Stimulated activated CD4-positive, alpha-beta T cell treated with anti-CD3 and anti-CD28 coated beads, Interleukin-12 subunit alpha, Interleukin-12 subunit beta, amount 100 ng/mL, for 24 hours (primary cell): ENCODE results near the gene MARS1.
"Not testable (repeated sequence)": the region's sequence is repeated elsewhere in the genome, so short reads cannot be mapped to it uniquely, and the experiment has no call there.

Experiments used
- DNase-seq, 2 experiments: peaks; one replicate each; pipeline ENCODE4 v3.0.0-alpha.2; 2020; ENCODE audit warnings: low read depth in 2 of 2

Gene MARS1

GRCh38 chr12:57487597-57488401 lies at the start of gene MARS1:
Gene MARS1, plus strand, starts transcription at chr12:57488068. Its CDS starts 23 bp downstream, at chr12:57488091.
- DNase-seq = peak; percentile 84 to 85

GRCh38 chr12:57438400-57438799 lies 49.5 kb upstream of the MARS1 start:
- DNase-seq = no peak

DNA sequence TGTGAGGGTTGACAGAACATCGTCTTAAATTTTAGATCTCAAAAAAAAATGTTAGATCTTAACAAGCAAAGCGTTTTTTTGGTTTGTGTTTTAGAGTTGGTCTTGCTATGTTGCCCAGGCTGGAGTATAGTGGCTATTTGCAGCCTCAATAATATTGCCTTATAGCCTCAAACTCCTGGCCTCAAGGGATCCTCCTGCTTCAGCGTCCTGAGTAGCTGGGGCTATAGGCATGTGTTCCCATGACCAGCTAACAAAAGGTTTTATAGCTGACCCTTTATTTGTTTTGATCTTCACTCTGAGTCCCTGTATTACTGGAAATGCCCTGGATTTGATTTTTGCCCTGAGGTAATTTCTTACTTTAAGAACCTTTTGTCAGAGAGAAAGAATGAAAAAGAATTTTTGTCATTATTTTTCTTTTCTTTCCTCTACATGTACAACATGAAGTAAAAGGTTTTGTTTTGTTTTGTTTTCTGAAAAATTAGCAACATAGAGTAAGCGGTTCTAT lies 48.1 kb upstream of the MARS1 start:
- DNase-seq = no peak

- DNase-seq = not testable (repeated sequence)
Observed at GRCh38 chr12:57441393-57441792, 46.5 kb upstream of the MARS1 start.

DNA sequence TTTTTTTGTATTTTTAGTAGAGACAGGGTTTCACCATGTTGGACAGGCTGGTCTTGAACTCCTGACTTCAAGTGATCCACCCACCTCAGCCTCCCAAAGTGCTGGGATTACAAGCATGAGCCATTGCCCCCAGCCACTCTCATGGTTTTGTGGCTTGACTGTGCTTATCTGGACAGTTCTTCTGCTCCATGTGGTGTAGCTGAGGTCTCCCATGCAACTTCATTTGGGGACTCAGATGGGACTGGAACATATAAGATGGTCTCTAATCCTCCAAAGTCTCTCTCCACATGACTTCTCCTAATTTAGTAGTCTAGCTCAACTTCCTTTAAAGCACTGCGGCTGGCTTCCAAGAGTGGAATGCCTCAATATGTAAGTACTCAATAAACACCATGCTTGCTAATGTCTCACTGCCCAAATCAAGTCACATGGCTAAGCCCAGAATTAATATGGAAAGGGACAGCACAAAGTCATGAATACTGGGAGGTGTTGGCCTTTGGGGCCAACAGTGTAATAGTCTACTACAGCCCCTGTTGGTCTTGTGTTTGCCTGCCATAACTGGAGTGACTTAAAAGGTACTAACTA lies 45.9 kb upstream of the MARS1 start:
- DNase-seq = no peak

GRCh38 chr12:57444337-57444736 lies 43.5 kb upstream of the MARS1 start:
- not testable (repeated sequence) for DNase-seq

- no peak for DNase-seq
Observed at GRCh38 chr12:57444744-57445143, 43.1 kb upstream of the MARS1 start.

DNA sequence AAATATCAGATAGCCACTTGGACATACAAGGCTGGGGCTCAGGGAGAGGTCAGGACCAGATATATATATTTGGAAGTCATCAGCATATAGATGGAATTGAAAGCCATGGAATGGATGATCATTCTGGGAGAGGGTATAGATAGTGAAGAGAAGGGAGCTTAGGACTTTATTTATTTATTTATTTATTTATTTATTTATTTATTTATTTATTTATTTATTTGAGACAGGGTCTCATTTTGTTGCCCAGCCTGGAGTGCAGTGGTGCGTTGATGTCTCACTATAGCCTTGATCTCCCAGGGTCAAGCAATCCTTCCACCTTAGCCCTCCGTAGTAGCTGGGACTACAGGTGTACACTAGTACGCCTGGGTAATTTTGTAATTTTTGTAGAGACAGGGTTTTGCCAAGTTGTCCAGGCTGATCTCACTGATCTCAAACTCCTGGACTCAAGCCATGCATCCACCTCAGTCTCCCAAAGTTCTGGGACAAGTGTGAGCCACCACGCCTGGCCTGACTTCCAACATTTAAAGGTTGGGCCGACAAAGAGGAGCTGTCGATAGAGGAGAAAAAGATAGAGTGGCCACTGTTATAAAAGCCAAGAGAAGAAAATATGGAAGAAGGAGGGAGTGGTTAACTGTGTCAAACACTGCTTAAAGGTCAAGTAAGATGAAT lies 41.4 kb upstream of the MARS1 start:
- no peak for DNase-seq

- DNase-seq = no peak
Observed at GRCh38 chr12:57448669-57449068, 39.2 kb upstream of the MARS1 start.

GRCh38 chr12:57449375-57449774 lies 38.5 kb upstream of the MARS1 start:
- no peak for DNase-seq

- DNase-seq = no peak
Observed at GRCh38 chr12:57450057-57450456, 37.8 kb upstream of the MARS1 start.

DNA sequence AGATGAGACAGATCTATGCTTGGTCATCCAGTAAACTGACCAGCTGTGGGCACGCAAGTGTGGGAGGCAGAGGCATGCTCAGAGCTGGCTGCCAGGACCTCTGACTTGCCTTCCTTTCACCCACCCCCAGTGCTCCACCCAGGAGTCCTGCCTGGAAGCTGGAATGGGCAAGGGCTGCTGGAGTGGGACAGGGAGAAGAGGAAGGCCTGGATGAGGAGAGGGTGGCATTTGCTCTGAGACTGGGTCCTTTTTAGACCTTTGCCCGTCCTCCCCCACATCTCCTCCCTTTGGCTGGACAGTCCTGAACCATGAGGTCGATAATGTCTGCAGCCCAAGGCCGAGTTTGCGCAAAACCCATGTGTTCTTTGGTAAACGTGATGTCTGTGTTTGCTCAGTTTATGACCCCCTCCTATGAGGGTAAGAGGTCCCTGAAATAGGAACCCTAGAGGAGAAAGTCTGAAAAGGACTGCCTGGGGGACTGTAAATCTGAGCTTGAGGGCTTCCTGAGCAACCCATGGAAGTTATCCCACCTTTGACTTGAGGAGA lies 36.6 kb upstream of the MARS1 start:
- no peak for DNase-seq

DNA sequence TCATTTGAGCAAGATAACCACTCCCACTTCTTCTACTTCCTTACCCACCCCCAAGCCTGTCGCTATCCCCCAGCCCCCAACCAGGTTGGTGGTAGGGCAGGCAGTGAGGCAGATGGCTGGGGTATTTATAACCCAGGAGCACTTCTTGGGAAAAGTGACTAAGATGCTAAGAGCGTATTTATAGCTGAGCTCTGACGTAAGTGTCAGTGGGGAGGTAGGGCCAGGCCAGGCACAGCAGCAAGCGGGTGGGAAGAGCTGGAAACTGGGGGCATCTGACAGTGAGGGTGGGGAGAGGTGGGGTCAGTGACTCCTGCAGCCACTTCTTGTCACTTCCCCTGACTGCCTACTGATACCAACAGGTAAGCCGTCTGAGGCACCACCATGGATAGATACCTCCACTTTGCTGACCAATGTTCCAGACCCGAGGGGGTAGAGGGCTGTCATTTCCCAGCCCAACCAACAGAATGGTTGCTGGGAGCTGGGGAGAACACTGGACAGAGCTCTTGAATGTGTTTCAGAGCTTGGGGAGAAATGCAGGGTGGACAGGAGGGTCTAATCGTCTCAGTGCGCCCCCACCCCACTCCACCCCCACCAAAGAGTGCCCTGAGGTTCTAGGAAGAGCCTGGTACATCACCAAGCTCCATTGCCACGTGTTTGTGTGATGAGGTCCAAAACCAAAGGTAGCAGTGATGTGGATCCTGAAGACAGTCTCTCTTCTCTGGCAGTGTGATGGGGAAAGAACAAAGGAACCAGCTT lies 35.5 kb upstream of the MARS1 start:
- no peak for DNase-seq

DNA sequence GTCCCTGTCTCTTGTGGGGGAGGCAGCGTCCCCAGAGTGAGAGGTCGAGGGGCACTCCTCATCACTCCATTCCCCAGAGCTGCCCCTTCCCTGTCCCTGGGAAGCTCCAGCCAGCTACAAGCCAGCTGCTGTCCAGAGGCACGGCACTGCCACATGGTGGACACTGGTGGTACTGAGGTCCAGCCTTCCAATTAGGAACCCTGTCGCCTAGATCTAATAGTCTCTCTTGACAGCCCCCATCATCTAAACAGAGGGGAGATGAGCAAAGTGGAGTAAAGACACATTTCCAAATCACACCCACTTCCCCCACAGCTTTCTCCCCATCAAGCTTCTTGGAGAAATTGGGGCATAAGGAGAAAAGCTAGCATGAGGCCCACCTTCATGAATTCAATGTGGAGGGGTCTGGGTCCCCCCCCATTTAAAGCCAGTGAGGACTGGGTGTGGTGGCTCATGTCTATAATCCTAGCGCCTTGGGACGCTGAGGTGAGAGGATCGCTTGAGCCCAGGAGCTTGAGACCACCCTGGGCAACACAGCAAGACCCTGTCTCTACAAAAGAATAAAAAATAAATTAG lies 34.8 kb upstream of the MARS1 start:
- peak in 1 of 2 experiments; percentile 54 for DNase-seq

- DNase-seq = no peak
Observed at GRCh38 chr12:57454213-57454565, 33.7 kb upstream of the MARS1 start.

GRCh38 chr12:57454566-57455373 lies 33.1 kb upstream of the MARS1 start, which contains the start of gene INHBE:
Gene INHBE, plus strand, starts transcription at chr12:57455307. Its CDS starts 230 bp downstream, at chr12:57455537.
- DNase-seq = no peak

DNA sequence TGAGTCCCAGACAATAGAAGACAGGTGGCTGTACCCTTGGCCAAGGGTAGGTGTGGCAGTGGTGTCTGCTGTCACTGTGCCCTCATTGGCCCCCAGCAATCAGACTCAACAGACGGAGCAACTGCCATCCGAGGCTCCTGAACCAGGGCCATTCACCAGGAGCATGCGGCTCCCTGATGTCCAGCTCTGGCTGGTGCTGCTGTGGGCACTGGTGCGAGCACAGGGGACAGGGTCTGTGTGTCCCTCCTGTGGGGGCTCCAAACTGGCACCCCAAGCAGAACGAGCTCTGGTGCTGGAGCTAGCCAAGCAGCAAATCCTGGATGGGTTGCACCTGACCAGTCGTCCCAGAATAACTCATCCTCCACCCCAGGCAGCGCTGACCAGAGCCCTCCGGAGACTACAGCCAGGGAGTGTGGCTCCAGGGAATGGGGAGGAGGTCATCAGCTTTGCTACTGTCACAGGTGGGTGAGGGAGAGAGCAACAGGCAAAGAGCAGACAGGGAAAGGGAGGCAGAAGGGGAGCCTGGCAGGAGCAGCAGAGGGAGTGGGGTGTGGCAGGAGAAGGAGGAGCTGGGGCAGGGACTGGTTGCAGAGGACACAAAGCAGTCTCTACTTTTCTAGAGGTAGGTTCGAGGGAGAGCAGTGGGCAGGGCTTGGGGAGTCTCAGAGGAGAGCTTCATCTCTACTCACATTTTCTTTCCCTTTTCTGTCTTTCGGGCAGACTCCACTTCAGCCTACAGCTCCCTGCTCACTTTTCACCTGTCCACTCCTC lies 32.3 kb upstream of the MARS1 start:
- no peak for DNase-seq

DNA sequence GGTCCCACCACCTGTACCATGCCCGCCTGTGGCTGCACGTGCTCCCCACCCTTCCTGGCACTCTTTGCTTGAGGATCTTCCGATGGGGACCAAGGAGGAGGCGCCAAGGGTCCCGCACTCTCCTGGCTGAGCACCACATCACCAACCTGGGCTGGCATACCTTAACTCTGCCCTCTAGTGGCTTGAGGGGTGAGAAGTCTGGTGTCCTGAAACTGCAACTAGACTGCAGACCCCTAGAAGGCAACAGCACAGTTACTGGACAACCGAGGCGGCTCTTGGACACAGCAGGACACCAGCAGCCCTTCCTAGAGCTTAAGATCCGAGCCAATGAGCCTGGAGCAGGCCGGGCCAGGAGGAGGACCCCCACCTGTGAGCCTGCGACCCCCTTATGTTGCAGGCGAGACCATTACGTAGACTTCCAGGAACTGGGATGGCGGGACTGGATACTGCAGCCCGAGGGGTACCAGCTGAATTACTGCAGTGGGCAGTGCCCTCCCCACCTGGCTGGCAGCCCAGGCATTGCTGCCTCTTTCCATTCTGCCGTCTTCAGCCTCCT lies 31.6 kb upstream of the MARS1 start:
- DNase-seq = no peak
